Skeletal muscle cell (primary cell): Measurements from ENCODE around the gene RBM38.
A peak's percentile ranks its signal among the peaks of the same experiment; 100 is the strongest.

Source experiments
- DNase-seq: peaks from one replicate; pipeline ENCODE4 v3.0.0-alpha.2; 2010; ENCODE audit warnings: low read depth
- H3K4me3 ChIP-seq: 2 replicates; pipeline ENCODE4 v1.5.1; 2011; ENCODE audit warnings: low read depth, mild to moderate bottlenecking, control low read depth, low read length, moderate library complexity

RBM38 gene

DNA sequence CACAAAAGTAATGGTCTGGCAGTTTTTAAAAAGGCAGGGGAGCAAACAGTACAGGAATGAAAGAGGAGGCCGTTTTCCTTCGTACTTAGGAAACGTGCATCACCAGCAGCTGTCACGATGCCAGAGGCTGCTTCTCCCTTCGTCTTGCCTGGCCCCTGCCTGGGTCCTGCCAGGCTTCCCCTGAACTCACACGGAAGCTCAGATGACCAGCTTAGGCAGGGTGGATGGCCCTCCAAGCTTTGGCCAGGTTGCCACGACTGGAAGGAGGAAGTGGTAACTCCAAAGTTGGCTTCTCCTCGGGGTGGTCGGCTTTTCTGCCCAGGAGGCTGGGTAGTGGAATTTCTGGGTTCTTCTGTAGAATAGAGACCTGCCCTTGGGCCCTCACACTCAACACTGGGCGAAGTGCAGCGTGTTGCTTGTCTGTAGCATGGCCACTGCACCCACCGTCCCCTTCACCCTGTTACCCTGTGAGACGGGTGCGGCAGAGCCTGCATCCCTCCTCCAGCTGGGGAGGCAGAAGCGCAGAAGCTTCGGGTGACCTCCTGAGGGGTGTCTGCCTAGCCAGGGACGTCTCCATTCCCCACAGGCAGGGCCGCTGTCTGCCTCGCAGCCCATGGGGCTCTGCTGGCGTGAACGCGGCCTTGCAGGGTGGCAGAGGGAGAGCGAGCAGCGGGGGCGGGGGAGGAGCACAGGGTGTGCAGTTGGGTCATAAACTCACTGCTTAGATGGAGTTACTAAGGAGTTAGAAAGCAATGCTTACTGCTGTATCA lies 18.4 kb upstream of the RBM38 start:
- no peak for DNase-seq
- no peak overlapping the region for H3K4me3 ChIP-seq

DNA sequence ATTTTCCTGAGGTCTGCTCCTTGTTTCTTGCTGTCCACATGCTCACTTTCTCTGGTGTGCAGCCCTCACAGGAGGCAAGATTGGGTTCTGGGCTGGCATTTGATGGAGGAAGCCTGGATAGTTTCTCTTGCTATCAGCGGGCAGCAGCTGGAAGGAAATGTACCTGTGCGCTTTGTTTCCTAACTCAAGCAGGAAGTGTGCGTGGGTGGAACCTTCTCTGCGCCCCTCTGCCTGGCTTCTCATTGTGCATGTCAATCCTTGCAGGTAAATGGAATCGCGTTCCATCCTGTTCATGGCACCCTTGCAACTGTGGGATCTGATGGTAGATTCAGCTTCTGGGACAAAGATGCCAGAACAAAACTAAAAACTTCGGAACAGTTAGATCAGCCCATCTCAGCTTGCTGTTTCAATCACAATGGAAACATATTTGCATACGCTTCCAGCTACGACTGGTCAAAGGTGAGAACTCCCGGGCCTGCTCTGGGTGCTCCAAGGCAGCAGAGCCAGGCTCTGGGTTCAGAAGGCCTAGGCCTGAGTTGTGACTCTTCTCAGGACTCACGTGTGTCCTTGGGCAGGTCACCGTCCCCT lies 16.8 kb upstream of the RBM38 start:
- DNase-seq = no peak
- H3K4me3 ChIP-seq = no peak overlapping the region

DNA sequence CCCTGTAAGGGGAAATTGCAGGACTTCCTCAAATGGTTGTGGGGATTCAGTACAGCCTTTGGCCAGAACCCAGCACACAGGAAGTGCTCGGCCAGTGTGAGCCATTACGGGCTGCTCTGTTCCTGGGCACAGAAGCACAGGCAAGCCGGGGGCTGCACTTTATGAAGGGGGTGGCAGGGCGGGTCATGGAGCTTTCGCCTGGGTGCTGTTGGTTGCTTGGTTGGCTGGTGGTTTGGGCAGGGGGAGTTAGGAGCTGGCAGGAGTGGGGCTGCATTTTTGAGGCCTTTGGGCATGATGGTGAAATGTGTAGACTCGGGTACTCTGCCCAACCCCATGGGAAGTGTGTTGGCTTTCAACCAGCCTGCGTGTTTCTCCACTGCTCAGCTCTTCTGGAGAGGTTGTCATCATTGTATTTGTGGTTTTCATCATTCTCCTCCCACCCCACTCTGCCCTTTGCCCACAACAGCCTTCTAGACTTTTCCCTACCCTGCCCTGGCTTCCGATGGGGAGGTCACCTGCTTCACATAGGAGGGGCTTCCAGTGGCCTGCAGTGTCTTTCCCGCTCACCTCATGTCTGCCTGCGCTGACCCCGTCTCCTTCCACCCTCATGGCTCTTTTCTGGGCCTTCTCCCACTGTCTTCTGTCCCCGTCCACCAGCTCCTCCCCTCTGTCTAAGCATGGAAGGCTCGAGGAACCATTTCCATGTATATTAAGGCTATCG lies 16.1 kb upstream of the RBM38 start:
- no peak overlapping the region for H3K4me3 ChIP-seq
- DNase-seq = no peak

DNA sequence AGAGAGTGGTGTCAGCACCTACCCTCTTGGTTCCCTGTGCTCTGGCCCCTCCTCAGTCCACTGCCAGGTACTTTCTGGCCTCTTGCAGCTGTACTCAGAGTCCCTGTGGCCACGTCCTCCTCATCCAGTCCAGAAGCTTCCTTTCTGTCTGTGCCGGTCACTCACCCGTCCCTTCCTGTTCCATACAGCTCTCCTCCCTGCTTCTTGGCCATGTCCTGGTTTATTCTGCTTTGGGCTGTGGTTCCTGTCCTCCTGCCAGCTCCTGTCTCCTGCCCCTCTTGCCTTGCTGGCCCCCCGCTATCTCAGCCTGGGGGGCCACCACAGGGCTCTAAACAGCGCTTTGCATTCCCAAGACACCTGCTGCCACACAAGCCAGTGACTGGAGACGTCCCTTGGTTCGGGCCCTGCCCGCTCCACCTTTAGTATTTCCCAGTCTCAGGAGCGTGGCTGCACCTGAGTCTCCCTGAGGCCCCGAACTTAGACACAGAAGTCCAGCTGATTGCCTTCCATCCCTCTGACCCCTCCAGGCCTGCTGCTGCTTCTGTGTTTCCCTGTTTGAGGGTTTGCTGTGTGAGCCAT lies 15.5 kb upstream of the RBM38 start:
- no peak overlapping the region for H3K4me3 ChIP-seq
- no peak for DNase-seq

DNA sequence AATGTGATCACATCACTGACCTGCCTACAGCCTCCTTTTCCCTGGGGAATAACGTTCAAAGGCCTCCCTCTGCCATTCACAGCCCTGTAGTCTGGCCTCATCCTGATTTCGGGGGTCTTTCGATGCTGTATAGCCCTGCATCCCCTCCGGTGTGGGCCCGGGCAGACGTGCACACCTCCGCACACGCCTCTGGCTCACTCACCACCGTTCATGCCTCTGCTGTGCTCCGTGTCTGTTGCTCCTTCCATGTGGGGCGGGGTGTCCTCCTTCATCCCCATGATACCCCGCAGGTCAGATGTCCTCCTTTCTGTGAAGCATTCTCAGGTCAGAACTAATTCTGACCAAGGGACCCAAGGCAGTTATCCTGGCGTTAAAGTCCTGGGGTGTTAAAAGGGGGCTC lies 13.8 kb upstream of the RBM38 start:
- H3K4me3 ChIP-seq = no peak overlapping the region
- DNase-seq = no peak

DNA sequence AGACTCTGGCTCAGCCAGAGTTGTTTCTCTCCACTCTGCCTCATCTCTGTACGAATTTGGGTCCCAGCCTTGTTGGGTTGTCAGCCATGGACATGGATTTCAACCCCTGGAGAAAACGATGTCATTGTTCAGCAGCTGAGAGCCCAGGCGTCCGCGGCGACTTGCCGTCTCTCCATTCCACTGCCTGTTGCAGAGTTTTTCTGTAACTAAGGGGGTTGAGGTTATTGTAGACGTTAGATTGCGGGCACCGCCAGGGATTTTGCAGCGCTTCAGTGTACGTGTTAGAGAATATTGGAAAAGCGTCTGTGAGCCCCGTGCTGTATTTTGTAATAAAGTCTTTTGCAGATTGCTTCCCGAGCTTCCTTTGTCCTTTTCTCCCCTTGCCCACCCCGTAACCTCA lies 13.1 kb upstream of the RBM38 start:
- DNase-seq = no peak

DNA sequence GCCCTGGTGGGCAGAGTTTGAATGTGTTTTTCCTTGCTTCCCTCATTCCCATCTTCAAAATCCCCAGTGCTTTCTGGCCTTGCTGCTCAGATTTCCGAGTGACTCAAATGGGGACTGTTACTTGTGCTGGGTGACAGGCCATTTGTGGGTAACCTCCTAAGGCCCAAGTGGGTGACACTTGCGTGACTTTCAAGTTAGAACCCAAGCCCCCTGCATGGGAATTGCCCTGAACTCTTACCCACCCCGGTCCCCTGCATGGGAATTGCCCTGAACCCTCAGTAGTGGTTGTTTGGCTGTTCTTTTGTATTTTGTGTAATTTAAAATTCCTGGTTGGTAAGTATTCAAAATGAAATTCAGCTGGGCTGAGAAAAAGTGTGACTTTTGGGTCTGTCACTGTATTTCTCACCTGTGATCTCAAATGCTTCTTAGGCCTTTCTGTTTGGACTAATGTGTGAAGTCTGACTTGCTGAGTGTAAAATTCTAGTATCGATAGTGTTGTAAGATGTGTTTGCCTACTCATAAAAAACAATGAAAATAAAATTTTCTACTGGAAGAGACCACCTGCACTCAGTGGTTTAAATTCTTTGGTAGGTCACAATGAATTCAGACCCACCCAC lies 12.4 kb upstream of the RBM38 start:
- H3K4me3 ChIP-seq = no peak overlapping the region
- no peak for DNase-seq

More for the DNA sequence above, 13.1 kb upstream of the RBM38 start:
- H3K4me3 ChIP-seq = no peak overlapping the region

DNA sequence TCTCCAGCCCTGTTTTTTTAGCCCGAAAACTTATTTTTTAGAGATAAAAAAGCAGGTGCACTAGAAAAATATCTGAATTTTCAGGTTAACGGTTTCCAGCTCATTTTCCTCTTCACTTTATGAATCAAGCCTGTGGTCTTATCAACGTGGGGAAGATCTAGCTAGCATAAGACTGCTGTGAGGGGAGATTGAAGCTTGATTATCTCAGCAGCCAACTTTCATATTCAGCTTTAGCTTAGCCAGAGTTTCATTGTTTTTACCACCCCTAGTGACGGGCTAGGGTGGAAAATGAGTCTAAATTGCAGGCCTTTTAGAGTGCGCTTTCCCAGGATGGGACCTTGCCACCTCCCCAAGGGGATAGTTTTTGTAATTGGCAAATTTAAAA lies 11.9 kb upstream of the RBM38 start:
- DNase-seq = no peak
- H3K4me3 ChIP-seq = no peak overlapping the region

DNA sequence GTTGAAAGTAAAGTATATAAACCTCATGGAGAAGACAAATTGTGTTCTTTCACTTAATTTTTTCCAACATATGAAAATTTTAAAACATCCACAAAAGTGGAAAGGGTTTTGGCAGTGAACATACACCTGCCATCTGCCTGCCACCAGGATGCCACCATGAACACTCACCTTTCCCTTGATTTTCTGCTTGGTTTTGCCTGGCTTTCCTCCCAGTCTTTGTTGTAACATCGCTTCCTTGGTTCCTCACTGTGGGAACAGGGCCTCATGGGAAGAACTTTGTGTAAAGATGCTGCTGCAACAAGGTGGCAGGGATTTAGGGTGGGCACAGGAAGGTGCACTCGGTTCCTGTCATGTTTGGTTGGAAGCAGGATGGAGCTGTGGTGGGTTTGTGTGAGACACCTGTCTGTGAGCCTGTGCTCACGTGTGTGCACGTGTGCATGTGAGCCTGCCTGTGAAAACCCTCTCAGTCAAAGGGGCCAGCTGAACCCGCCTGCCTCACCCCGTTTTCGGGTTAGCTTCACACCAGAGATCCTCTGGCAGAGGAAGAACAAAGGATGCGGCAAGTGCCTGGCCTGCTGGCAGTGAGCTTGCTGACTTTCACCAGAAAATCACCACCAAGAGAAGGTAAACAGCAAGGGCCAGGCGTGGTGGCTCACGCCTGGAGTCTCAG lies 11.0 kb upstream of the RBM38 start:
- no peak overlapping the region for H3K4me3 ChIP-seq
- DNase-seq = no peak

DNA sequence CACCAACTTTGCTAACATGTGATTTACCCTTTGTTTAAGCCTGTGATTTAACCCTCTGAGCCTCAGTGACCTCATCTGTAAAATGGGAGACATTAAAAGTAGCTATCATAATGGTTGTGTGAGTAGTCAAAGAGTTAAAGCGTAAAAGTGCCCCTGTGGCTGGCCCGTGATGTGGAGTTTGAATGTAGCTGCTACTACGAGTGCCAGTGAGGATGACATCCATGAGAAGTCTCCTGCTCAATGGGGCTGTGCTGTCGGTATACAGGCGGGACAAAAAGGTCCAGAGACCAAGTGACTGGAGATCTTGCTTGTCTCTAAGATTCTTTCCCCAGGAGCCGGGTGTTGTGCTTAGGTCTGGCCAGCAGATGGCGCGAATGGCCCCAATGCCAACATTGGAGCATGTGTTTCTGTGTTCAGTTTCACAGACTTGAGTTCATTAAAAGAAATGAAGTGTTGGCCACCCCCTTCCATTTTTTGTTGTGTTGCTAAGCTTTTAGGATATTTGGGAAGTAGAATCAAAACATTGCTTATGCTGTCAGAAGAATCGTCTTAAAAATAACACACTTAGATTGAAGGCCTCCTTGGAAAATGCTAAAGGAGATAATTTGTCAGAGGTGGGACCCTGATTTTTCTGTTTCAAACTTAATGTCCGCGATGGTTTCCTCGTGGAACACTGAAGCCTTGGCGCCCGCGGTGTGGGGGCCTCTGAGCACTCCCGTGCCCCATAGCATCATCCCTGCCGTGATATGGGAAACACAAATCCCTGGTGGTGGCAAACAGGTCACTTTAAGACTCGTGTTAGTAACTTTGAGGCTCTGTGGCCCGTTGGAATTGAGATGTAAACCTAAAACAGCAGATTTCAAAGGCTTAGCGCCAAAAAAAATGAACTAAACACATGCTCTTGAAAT lies 9.3 kb upstream of the RBM38 start:
- H3K4me3 ChIP-seq = no peak overlapping the region
- peak; percentile 18 for DNase-seq

DNA sequence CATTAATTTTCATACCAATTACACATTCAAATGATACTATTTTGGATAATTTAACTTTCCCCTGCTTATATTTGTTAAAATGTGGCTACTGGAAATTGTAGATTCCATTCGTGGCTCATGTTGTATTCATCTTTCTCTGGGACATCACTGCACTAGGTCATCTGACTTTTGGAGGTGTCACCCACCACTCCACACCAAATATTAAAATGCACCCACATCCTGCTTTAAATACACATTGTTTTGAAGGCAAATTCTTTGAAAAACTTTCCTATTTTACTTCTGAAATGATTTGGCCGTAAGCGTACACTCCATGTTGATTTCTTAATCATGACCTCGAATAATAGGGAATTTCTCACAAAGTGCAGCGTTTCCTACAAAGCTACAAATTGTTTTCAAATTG lies 8.7 kb upstream of the RBM38 start:
- H3K4me3 ChIP-seq = no peak overlapping the region
- no peak for DNase-seq

DNA sequence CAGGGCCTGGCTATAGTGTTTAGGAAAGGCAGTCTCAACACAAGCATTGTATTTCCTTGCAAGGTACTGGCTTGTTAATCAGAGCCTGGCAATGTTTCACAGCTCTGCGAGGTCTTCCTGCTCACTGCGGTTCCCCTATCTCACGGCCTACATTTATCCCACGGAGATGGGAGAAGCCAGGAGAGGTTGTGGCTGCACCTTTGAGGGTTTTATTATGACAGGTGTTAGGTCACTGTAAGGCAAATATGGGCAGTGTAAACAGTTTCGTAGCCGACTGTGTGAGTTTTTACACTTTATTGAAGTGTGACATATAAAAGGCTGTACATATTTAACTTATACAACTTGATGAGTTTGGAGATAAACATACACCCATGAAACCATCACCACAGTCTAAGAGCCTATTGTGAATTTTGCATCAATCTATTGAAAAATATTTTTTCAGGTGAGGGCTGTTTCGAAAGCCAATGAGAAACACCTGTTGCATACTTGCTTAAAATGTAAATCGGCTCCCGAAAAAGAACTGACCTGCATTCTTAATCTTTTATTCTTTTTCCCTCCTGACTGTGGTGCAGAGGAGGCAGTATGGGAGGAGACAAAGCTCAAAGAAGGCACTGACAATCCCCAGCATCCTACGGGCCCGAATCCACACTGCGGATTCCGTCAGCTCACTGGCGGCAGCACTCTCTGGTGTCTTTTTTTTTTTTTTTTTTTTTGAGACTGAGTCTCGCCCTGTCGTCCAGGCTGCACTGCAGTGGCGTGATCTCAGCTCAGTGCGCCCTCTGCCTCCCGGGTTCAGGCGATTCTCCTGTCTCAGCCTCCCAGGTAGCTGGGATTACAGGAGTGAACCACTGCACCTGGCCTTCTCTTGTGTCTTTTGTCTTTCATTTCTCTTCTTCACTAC lies 7.5 kb upstream of the RBM38 start:
- DNase-seq = no peak
- H3K4me3 ChIP-seq = no peak overlapping the region

DNA sequence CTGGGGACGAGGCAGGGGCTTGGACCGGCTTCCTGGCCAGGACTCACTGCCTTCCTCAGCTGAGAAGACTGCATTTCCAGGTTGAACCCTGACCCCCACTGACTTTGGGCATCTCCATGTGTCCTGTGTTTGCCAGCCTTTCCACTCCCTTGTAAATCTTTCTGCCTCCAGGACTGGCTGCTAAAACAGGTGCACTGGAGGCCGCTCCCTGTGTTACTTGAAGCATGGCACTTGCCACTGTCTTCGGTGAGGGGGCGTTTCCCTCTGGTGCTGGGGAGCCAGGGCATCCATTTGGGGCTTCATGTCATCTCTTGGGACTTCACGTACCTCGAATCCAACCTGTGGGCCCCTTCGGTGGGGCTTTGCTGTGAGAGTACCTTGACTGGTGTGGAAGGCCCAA lies 6.7 kb upstream of the RBM38 start:
- no peak for DNase-seq
- H3K4me3 ChIP-seq = no peak overlapping the region

DNA sequence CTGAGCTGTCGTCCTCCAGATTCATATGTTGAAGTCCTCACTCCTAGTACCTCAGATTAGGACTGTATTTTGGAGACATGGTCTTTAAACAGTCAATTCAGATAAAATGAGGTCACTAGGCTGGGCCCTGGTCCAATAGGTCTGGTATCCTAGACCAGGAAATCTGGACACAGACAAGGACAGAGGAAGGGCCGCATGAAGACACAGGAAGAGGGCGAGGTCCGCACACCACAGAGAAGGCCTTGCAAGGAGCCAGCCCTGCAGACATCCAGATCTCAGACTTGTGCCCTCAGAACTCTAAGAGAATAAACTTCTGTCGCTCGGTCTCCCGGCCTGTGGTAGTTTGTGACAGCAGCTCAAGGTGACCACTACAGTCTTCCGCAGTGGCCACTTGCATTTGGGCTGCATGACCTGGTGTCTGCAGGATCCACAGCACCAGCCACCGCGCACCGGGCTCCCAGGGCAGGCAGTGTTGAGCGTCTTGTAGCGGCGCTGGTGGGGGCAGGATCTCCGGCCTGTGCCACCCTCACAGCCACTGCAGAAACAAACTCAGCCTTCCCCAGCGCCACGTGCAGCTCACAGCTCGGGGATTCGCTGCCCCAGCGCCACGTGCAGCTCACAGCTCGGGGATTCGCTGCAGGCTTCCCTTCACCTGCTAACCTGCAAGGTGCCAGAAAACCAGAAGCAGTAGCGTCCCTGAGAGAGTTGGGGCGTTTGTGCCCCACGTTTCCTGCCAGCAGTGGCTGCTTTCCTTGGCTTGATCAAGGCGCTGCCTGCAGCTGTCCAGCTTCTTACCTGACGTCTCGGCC lies 6.0 kb upstream of the RBM38 start:
- no peak overlapping the region for H3K4me3 ChIP-seq
- DNase-seq = no peak

DNA sequence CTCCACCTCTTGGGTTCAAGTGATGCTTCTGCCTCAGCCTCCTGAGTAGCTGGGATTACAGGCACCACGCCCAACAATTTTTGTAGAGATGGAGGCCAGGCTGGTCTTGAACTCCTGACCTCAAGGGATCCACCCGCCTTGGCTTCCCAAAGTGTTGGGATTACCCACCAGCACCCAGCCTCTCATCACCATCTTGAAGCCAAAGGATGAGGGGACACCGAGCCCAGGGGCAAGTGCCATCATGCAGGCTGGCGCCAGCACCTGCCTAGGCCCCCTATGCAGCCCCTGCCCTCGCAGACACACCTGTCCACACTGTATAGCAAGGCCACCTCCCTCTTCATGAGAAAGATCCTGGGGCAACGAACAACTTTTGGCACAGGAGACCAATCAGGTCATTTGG lies 5.3 kb upstream of the RBM38 start:
- no peak for DNase-seq
- H3K4me3 ChIP-seq = no peak overlapping the region

DNA sequence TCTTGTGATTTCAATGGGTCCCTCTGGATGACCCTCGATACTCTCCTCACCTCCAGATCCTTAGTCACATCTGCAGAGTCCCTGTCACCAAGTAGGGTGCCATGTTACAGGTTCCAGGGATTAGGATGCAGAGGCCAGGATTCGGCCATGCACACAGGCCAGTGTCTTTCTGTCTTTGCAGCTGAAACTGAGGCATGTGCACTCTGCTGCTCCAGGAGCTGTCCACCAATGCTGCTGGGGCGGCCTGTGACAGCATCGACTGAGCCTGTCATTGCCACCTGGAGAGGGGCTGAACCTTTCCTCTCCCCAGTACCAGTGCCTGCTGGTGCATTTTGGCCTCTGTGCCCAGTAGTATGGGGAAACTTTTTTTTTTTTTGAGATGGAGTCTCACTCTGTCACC lies 4.4 kb upstream of the RBM38 start:
- DNase-seq = no peak
- no peak overlapping the region for H3K4me3 ChIP-seq

DNA sequence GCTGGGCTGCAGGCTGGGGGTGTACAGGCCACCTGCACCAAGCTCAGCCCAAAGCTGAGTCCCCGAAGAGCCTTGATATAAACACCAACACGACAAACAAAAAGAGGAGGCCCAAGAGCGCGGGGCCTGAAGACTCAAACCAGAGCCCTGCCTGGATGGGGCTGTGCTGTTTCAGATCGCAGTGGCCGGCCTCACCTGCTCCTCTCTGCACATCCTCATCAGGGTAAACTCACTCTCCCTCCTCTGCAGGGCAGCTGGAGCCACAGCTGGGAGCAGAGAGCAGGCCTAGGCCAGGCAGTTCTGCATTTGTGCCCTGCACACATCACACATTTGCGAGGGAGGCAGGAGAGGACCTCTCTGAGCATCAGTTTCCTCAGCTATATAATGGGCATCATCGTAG lies 3.7 kb upstream of the RBM38 start:
- no peak overlapping the region for H3K4me3 ChIP-seq
- DNase-seq = no peak
